Activated B cell treated with CpG ODN at 0.5 μM for 24 hours (primary cell): Measurements from ENCODE around the gene EDIL3. TPM values are rescaled to one million over a fixed set of nuclear protein-coding genes. Genes with fewer than 3 reads are reported as not detected.

Experiments
- ATAC-seq: fragments of 200-7000 bp; cut with Tn5 transposase; one replicate; pipeline ENCODE4 v1.10.0; 2021; ENCODE audit warnings: low read depth, mild to moderate bottlenecking, moderate library complexity
- CTCF ChIA-PET: fragments of 350-600 bp; sonication (Branson Sonifier 250); formaldehyde crosslinking; loops from one replicate; lab custom pipeline; 2021; ENCODE audit warnings: antibody characterized with exemption; lab: Charles Lee
- POLR2A ChIA-PET: fragments of 350-600 bp; sonication (Branson Sonifier 250); formaldehyde crosslinking; loops from one replicate; lab custom pipeline; 2021; ENCODE audit warnings: antibody characterized with exemption; lab: Charles Lee
- DNase-seq: peaks from one replicate; pipeline ENCODE4 v3.0.0; 2022
- H3K27ac Mint-ChIP-seq: one replicate; pipeline ENCODE4 v1.8.0; 2020; ENCODE audit warnings: mixed read lengths
- H3K27me3 Mint-ChIP-seq: one replicate; pipeline ENCODE4 v1.8.0; 2021; ENCODE audit warnings: mixed read lengths
- H3K36me3 Mint-ChIP-seq: one replicate; pipeline ENCODE4 v1.8.0; 2021; ENCODE audit warnings: low read depth, mixed read lengths
- H3K4me1 Mint-ChIP-seq: one replicate; pipeline ENCODE4 v1.8.0; 2021; ENCODE audit warnings: mixed read lengths
- H3K4me3 Mint-ChIP-seq: one replicate; pipeline ENCODE4 v1.8.0; 2020; ENCODE audit warnings: mild to moderate bottlenecking, mixed read lengths
- H3K9me3 Mint-ChIP-seq: one replicate; pipeline ENCODE4 v1.8.0; 2020; ENCODE audit warnings: mixed read lengths
- intact Hi-C: fragments of 100-400 bp; cut with micrococcal nuclease; formaldehyde crosslinking; loops from one replicate; pipeline ENCODE4 v1.15.1; 2024
- total RNA-seq: library from RNA; stranded (reverse); gene quantifications from 2 replicates; pipeline ENCODE4 v1.2.3, GENCODE V29; 2022
- TF ChIP-seq, protein P1 (sequence below): fragments of 200-600 bp; IDR thresholded peaks from one replicate; pipeline ENCODE4 v1.8.0; 2022; ENCODE audit warnings: antibody characterized with exemption, mild to moderate bottlenecking

EDIL3 gene
- total RNA-seq, 1 donor from 2014 or later, result not detected

DNA sequence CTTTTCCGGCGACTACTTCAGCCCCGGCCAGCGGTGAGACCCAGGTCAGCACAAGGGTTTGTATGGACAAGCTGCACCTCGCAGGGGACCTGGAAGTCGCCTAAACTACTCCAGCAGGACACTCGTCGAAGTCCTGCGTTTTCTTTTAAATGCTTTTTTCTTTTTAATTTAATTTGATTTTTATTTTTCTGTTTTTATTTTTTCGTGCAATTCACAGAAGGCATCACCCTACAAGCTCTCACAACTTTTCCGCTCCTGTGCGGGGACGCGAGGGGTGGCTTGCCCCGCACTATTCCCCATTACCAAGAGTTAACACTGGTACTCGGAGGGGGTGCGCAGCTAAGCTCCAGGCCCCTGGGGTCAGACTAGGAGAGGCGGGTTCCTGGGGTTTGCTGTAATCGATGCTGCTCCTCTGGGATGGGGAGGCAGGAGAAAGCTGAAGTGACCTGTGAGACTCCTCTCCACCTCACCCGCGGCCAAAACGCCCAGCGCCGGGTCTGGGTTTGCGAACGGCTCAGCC is 1.3 kb downstream of the EDIL3 start:
- POLR2A ChIA-PET, result no interaction called here
- H3K36me3 Mint-ChIP-seq, result no peaks in the 10 kb centered on the region
- H3K27me3 Mint-ChIP-seq, result peaks cover 28% of the 10 kb centered on the region
- ATAC-seq (no peak), DNase-seq (no peak)
- no peak overlapping the region for H3K4me3 Mint-ChIP-seq
- no peaks in the 10 kb centered on the region for H3K9me3 Mint-ChIP-seq
- peaks cover 2% of the 10 kb centered on the region for H3K4me1 Mint-ChIP-seq
- intact Hi-C loops, result no loop called here
- CTCF ChIA-PET, result no interaction called here
- no peak overlapping the region for H3K27ac Mint-ChIP-seq
- TF ChIP-seq, protein P1, sequence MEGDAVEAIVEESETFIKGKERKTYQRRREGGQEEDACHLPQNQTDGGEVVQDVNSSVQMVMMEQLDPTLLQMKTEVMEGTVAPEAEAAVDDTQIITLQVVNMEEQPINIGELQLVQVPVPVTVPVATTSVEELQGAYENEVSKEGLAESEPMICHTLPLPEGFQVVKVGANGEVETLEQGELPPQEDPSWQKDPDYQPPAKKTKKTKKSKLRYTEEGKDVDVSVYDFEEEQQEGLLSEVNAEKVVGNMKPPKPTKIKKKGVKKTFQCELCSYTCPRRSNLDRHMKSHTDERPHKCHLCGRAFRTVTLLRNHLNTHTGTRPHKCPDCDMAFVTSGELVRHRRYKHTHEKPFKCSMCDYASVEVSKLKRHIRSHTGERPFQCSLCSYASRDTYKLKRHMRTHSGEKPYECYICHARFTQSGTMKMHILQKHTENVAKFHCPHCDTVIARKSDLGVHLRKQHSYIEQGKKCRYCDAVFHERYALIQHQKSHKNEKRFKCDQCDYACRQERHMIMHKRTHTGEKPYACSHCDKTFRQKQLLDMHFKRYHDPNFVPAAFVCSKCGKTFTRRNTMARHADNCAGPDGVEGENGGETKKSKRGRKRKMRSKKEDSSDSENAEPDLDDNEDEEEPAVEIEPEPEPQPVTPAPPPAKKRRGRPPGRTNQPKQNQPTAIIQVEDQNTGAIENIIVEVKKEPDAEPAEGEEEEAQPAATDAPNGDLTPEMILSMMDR, result no peak

DNA sequence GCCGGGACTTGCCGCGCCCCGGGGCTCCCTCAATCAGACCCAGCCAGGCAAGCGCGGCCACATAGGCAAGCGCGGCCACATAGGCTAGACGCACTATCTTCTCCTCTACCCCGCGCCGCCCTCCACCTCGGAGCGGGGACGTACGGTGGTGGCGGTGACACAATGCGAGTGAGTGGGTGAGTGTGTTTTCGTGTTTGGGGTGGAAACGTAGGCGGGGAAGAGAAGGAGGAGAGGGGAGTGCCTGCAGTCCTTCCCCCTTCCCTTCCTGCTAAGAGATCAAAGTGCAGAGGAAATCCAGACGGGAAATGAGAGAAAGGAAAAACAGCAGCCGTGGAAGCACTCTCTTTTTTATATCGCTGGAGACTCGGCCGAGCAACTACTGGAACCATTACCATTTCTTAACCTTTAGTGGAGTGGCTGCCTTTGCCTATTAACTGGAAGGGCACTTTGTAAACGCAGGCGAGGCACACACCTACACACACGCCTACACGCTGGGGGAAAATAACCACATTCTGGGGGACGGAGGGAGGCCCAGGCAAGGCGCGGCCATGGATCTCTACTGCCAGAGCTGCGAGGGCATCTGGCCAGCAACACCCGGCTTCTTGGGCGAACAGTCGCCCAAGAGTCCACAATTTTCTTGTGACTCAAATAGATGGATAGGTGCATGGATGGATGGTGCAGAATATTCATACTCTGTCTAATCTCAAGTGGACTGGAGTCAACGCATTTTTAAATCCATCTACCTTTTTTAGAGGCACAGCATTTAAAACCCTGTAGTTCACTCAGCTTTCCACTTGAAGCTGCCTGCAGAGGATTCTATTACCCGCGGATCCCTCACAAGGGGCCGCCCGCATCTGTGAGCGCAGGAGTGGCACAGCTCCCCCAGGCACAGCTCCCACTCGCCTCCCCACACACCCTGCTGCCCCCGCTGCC is 2.1 kb downstream of the EDIL3 start:
- Mint-ChIP-seq H3K4me3 (no peak overlapping the region), H3K36me3 (no peaks in the 10 kb centered on the region), H3K9me3 (no peaks in the 10 kb centered on the region), H3K27ac (no peak overlapping the region), H3K4me1 (peaks cover 2% of the 10 kb centered on the region), H3K27me3 (peaks cover 28% of the 10 kb centered on the region)
- ChIA-PET POLR2A (no interaction called here), CTCF (no interaction called here)
- no peak for ATAC-seq
- no peak for DNase-seq
- TF ChIP-seq, protein P1, result no peak
- intact Hi-C loops, result no loop called here

GRCh38 chr5:84381502-84382362 is 2.9 kb downstream of the EDIL3 start:
- no peak overlapping the region for H3K27ac Mint-ChIP-seq
- H3K36me3 Mint-ChIP-seq, result no peaks in the 10 kb centered on the region
- TF ChIP-seq, protein P1, result no peak
- no peak overlapping the region for H3K4me3 Mint-ChIP-seq
- ChIA-PET CTCF (no interaction called here), POLR2A (no interaction called here)
- H3K4me1 Mint-ChIP-seq, result peaks cover 2% of the 10 kb centered on the region
- no peaks in the 10 kb centered on the region for H3K9me3 Mint-ChIP-seq
- H3K27me3 Mint-ChIP-seq, result peaks cover 28% of the 10 kb centered on the region
- DNase-seq (no peak), ATAC-seq (no peak)
- intact Hi-C loops, result no loop called here

DNA sequence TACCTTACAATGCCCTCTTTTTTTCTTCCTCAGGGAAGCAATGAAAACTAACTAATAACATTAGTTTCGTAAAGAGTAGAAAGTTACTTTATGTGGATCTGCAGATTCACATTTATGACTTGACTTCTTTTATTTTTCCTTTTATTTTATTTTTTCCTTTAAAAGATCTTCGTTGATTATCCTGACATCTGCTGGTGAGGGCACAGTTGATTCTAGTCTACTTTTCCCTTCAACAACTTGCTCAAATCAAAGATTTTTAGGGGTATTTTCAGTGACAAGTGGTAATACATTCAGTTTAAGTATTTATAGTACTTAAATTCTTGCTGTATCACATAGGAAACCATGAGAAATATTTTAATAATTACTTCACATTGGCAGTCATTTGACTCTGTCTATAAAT is 4.9 kb downstream of the EDIL3 start:
- Mint-ChIP-seq H3K4me1 (no peaks in the 10 kb centered on the region), H3K27me3 (peaks cover 17% of the 10 kb centered on the region), H3K9me3 (no peaks in the 10 kb centered on the region), H3K27ac (no peak overlapping the region), H3K4me3 (no peak overlapping the region), H3K36me3 (no peaks in the 10 kb centered on the region)
- ATAC-seq (no peak), DNase-seq (no peak)
- ChIA-PET POLR2A (no interaction called here), CTCF (no interaction called here)
- intact Hi-C loops, result no loop called here
- TF ChIP-seq, protein P1, result no peak

GRCh38 chr5:84378961-84379360 is 5.7 kb downstream of the EDIL3 start:
- Mint-ChIP-seq H3K4me1 (no peaks in the 10 kb centered on the region), H3K9me3 (no peaks in the 10 kb centered on the region), H3K36me3 (no peaks in the 10 kb centered on the region), H3K27ac (no peak overlapping the region), H3K4me3 (no peak overlapping the region), H3K27me3 (peaks cover 14% of the 10 kb centered on the region)
- ATAC-seq (no peak), DNase-seq (no peak)
- ChIA-PET CTCF (no interaction called here), POLR2A (no interaction called here)
- intact Hi-C loops, result no loop called here
- TF ChIP-seq, protein P1, result no peak
